Measurements from ENCODE around the gene MACROD2.

The MACROD2 gene

DNA sequence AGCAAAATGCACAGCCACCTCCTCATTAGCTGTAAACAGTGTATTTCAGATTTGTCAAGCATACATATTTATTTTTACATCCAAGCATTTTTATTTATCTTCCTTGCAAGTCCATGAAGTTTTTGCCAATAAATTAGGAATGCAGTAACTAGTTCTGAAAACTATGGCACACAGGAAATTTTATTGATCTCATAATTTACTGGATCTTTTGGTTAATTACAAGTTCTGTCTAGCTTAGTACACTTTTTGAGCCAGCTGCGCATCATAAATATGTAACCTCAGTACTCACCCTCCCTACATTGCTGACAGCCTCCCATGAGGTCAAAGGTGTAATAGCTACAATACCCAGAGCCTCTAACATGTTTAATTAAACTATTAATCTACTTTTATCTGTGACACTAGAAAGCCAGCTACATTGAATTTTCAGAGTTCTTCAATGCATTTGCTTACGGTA is 1679.8 kb downstream of the MACROD2 start:
- DNase-seq = no peak

DNA sequence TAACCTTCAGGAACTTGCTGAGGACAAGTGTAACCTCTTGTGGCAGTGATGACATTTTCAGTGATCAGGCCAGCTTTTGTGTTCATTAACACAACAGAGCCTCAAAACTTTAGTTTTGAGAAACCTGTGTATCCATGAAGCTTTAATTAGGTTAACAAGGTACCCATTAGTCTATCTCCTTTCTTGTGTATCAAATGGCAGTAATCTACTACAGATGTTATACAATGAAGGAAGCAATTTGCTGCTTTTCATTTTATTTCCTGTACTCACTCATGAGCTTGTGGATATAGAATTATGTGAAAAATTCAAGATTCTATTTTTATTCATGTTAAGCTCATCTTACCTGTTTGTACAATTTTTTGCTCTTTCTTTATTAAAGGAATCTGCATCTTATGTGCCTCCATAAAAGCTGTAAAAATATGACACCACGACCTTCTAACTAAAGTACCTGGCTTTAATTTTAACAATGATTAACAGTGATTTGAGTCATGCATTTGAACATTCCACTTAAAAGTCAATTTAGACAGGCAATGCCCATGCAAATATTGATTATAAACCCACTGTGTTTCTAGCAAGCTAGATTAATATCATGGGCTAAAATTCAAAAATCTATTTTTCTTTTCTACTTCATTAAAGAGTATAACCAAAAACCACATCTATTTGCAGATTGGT is 1680.6 kb downstream of the MACROD2 start:
- DNase-seq = no peak

DNA sequence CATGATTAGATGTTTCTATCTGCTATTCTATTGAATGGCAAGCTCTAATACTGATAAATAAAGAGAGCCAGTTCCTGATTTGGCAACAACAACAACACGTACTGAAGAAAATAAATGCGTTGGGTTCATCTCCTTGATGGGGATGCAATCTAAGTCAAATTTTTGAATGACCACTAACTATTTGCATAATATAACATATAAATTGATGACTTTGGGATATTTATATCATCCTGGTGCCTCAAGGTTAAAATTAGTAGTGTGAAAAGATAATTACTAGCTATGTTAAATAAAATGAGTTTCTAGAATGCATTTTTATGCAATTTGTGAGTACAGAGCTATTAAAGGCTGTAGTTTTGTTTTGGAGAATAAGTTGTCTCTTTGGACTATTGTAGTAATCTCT is 1681.5 kb downstream of the MACROD2 start:
- DNase-seq = no peak

DNA sequence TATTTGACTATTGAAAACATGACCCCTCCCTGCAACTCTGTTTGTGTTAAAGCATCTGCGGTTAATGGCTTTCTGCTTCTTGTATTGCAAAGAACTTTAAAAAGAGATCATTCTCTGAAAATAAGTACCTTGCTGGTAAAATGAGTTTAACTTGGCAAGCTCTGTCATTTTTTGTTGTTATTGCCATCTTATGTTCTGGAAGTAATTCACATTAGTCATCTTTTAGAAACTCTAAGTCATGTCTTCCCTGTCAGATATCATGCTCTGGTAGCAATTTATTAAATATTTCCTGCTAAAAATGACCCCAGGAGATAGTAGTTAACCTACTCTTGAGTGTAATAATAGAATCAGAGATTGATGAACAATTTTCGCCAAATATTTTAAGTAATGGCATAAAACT is 1687.4 kb downstream of the MACROD2 start:
- DNase-seq = no peak

DNA sequence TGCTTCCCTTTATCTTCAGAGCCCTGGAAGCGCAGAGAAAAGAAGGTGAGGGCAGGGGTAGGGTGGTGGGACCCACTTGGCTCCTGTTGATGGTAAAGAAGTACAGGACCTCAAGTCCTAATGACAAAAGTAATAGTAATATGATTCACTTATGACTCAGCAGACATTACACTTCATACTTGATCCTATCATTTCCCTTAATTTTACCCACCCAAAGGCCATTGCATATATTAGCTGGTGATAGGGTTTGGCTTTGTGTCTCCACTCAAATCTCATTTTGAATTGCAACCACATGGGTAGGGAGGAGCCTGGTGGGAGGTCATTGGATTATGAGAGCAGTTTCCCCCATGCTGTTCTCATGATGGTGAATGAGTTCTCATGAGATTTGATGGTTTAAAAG is 1697.3 kb downstream of the MACROD2 start:
- no peak for DNase-seq

DNA sequence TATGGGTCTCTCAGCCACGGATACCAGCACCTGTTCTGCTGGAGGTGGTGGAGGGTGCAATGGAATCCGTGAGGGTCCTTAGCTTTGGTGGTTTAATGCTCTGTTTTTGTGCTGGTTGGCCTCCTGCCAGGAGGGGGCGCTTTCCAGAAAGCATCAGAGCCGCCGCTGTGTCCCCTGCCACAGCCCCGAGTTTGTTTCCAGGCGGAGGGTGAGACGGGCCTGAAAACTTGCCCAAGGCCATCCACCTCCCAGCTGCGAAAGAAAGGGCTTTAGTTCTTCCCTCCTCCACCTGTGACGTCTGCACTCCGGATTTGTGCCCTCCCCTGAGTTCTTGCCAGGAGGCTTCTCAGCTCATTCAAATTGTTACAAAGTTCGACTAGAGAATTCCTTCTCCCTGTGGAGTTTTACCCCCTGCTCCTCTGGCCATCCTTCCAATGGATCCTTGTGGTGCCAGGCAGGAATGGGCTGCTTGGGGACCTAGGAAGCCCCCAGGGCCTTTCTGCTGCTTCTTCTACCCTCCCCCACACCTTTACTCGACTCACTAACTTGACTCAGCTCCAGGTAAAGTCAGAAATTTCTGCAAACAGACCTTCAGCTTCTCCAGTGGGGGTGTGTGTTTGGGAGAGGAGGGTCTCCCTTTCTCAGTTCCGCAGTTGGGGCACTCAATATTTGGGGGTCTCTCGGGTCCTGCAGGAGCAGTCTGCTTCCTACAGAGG is 1704.3 kb downstream of the MACROD2 start:
- no peak for DNase-seq

DNA sequence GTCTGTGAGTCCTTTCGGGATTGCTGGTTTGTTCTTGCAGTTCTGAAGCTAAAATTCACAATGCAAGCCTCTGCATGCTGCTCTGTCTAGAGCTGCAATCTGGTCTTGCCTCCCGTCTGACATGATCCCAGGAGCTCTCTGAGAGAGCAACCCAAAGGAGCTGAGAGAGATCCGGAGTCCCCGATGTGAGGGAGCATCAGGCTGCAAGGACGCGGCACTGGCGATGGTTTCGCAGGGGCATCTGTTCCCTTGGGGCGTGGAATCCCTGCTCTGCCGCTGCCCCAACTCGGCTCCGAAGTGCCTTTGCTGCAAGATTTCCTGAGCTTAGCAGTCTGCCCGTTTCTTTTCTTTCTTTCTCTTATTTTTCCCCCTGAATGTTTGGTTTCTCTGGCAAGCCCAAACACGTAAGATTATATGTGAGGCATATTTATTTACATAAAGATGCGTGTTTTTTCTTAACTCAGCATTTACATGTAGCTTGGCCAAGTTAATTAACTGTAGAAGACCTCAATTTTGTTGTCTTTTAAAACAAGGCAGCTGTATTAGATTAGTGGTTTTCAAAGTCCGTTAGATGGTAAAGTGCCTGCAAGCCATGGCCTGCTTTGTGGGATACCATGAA is 1704.9 kb downstream of the MACROD2 start:
- DNase-seq = no peak

DNA sequence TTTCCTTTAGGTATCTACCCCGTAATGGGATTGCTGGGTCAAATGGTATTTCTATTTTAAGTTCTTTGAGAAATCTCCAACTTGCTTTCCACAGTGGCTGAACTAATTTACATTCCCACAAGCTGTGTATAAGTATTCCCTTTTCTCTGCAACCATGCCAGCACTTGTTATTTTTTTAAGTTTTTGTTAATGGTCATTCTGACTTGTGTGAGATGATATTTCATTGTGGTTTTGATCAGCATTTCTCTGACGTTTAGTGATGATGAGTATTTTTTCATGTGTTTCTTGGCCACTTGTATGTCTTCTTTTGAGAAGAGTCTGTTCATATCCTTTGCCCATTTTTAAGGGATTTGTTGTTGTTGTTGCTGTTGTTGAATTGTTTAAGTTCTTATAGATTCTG is 1706.8 kb downstream of the MACROD2 start:
- DNase-seq = no peak

DNA sequence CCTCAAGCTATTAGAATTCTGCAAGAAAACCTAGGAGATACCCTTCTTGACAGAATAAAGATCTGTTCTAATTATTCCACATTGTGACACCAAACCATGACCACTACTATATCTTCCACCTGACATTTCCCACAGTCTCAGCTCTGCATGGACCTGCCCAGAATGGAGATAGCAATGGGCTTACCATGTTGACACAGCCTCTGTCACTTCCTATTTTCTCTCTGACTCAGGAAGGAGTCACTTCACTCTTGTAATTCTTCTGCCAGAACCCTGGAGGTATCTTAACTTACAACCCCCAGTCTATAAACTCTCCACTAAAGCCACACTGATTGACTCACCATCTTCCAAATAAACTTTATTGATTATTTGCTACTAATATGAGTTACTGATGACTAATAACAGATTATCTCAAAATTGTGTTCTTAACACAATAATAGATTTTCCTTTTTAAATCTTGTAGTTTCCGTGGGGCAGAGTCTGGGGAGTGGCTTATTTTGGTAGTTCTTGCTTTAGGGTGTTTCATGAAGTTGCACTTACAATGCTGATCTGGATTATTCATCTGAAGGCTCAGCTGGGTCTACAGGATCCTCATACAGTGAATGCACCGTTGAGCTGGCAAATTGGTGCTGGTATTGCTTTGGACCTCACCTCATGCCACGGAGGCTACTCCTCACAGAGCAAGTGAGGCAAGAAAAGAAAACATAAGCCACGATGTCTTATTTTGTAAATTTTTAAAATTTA is 1708.0 kb downstream of the MACROD2 start:
- DNase-seq = no peak

DNA sequence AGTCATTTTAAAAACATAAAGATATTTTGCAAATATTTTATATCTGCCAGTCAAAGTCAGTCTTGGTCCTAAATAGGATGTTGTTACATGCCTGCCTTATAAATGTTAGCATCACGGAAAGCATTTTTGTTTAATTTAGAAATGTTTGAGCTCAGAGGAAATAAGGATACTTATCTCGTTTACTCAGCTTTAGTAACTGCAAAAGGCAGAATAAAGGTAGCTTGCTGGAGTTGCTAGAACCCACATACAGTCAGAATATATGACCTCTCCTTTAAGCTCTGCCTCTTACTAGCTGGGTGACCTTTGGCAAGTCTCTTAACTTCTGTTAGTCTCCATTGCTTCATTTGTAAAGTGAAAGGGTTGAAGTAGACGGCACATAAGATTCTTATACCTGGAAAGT is 1710.7 kb downstream of the MACROD2 start:
- no peak for DNase-seq

DNA sequence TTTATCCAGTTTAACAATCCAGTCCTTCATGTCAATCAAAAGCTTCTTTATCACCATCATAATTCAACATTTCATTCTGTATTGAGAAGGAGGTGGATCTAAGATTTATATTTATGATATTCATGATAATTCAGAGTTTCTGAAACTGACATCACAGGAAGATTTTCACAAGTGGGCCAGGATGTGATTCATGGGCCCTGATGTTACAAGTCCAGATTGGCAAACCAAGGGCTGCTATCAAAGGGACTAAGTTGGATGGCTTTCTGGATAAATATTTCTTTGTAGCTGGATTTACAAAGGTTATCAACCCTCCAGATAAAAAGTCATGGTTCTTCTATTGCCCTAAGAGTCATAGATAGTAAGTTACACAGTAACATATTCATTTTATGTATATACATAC is 1711.4 kb downstream of the MACROD2 start:
- DNase-seq = no peak

DNA sequence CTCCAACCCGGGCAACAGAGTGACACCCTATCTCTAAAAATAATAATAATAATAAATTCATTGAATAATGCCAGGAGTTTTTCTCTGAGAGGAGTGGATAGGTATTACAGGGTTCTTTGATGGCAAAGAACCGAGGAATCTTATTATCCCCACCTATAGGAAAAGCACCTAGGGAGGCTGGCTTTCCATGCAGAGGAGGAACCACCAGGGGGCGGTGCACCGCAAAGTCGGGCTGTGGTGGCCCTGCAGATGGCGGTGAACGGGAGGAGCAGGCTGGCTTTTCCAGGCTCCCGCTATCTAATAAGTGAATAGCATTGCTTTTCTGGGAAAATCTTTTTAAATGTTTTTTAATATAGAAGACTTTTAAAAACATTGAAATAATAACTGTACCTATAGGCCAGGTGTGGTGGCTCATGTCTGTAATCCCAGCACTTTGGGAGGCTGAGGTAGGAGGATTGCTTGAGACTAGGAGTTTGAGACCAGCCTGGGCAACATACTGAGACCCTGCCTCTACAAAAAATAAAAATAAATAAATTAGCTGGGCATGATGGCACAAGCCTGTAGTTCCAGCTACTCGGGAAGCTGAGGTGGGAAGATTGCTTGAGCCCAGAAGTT is 1713.8 kb downstream of the MACROD2 start:
- peak; percentile 8 for DNase-seq

DNA sequence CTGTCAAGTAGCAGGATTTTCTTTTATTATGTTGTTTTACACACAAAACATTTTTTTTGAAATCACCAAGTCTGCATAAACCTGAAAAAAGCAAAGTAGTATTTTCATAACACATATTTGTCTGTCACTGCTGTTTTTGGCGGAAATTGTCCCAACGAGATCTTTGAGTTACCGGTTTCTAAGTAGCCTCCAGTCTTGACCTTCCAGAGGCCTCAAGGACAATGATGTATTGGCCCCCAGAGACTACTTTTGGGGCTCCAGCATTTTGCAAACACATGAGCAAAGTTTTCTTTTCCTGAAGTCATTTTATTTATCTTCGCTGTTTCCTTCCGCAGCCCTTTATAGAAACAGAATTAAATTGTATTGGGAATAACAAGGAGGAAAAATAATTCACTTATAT is 1715.3 kb downstream of the MACROD2 start:
- DNase-seq = no peak

DNA sequence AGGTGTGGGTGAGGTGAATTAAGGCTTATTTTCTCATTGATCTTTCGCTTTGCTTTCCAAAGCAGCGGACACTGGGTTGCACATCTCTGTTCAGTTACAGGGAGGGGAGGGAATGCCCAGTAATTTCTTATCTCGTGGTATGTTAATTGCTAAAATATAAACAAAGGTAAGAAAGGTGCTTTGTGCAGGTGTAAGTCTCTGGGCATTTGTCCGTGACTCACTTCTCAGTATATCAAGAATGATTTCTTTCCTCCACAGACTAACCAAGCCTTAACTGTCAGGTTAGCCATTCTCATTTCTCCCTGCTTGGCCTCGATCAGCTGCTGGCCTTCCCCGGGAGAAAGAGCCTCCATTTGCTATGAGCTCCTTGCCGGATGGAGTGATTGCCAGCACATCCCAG is 1715.9 kb downstream of the MACROD2 start:
- DNase-seq = no peak

DNA sequence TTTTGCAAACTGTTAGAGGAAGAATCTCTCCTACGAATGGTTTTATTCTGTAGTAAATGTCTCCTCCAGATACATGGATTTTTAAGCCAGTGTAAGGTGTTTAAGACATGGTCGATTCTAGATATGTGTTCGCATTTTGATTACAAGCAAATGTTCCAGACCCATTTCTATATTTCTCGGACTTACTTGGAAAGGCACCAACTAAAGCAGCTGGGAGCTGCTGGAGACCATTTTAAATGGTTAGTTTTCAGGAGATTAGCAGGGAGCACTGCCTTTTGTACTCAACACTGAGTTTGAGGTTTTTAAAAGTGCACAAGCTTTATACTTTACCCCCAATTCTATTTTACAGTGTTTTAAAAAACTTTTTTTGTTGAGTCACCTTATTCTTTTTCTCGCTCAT is 1720.9 kb downstream of the MACROD2 start:
- no peak for DNase-seq

DNA sequence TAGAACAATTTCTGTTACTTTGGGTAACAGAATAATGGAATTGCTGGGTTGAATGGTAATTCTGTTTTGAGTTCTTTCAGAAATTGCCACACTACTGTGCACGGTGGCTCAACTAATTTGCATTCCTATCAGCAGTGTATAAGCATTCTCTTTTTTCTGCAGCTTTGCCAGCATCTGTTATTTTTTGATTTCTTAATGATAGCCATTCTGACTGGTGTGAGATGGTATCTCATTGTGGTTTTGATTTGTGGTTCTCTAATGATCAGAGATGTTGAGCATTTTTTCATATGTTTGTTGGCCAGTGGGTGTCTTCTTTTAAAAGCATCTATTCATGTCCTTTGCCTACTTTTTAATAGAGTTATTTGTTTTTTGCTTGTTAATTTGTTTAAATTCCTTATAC is 1731.1 kb downstream of the MACROD2 start:
- no peak for DNase-seq

DNA sequence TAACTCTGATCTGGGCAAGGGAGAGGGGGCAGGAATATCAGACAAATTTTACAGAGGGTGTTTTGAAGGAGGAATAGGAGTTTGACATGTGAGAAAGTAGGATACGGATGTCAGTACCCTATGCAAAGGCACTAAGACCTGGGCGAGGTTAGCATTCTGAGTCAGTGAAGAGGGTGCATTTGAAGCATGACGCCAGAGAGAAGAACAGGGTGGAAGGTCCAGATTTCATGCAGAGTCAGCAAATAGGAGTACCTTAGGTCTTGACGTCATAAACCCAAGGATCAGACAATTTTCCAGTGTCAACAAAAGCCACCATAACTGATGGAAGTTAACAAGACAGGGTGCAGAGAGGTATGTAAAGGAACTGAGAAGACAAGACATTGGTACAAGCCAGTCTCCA is 1738.7 kb downstream of the MACROD2 start:
- no peak for DNase-seq

DNA sequence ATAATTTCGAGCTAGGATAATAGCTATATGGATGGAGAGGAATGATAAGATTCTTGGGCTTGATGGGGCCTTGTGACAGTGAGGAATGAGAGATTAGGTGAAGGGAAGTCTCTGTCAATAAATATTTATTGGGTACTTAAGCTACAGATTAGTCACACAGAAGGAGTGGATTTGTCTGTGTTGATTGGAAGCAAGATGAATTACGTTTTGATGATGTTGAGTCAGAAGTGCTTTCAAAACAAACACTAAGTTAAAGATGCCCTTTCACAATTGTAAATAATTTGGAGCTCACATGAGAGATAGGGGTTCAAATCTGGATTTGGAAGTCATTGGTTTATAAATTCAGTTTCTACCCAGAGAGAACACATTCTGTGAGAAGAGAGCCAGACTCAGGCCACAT is 1743.7 kb downstream of the MACROD2 start:
- DNase-seq = no peak

DNA sequence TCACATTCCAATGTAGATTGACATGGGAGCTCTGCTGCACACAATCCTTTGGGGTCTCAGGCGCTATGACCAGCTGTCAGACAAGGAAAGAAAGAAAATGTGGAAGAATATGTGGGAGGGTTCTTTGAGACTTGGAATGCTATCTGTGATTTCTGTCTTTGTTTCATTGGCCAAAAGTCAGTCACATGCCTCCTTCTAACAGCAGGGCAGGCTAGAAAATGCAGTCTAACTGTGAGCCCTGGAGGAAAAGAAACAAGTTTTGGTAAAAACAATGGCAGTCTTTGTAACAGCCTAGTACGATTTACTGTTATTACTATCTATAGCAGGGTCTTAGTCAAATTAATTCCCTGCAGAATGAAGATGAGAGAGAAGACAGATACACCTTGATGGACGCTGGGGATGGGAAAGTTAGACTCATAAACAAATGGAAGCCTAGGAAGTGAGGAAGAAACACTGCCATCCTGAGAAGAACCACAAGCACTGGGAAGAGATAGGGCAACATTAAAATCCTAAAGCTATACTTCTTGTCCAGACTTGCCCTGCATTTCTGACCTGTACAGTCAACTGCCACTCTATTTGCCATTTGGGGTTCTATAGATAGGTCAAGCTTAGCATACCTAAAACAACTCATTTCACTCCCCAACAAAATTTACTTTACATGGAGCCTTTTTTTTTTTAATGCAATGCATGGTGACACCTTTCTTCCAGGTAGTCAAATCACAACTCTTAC is 1744.9 kb downstream of the MACROD2 start:
- no peak for DNase-seq

DNA sequence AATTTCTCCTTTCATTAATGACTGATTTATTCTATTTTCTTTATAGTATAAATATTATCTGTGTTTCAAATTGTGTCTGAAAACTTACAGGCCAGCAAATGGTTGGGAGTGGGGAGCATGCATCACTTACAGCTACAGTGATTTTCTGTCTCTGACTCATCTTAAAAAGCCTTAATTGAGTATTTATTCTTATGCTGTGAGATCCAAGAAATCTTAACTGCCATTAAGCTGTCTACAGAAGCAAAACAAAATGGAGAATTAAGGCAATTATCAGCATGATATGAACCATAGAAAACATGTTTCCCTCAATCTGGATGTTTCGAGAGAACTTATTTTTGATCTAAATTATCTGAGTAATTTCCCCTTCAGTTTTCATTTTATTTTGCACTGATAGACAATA is 1746.8 kb downstream of the MACROD2 start:
- DNase-seq = no peak

DNA sequence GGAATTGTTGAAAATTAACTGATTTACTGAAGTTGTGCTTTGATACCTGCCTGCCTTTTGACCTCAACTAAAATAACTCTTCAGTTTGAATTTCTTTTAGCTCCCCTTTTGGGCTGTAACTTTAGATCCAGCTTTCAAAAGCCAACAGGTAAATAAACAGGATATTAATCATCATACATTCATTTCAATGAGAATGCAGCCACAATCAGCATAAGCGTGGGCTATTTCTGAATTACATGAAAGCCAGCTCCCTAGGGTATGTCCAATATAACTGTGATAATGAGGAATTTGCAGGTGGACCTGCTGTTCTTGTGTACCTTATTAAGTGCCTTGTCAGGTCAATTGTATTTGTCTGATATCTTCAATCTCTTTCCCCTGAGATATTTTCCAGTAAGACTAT is 1747.3 kb downstream of the MACROD2 start:
- no peak for DNase-seq

DNA sequence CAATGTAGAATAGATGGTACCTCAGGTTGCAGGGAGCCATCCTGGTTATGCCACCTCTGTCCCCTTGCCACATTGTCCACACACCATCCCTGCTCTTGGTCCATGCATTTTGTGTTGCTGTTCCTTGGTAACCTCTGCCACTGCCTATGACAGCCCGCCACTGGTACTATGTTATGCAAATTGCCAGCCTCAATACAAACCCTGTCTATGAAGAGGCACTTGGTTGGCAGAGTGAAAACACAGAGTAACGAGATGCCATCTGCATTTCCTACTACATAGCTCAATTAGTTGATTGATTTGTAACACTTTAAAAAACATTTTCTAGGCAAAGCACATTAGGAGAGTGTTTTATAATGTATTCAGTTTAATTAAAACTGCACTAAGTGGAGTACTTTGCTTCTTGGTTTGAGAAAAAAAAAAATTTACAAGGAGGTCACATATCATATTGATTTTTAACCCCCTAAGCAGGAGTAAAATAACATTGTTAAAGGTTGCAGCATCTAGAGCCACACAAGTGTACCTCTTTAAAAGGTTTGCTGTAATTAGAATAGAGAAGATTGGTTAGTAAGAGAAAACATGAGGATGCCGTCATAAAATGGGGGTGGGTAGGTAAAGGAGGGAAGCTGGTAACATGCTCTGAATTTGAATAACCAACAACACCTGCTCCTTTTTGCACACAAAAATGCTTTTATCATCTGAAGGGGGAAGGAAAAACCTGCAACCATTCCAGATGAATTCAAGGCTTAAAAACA is 1760.9 kb downstream of the MACROD2 start:
- DNase-seq = no peak

Measured in SHP77 treated with DMSO at 0.1 percent for 48 hours (cell line).